Lower leg skin (tissue), 3 donors: ENCODE results near the gene MAGEB17.

Source experiments
- POLR2A ChIP-seq, 2 donors: fragments of 450-650 bp; IDR thresholded peaks; one replicate each; pipeline ENCODE4 v1.6.1; 2016 to 2017; ENCODE audit warnings: antibody characterized with exemption in 2 of 2, mild to moderate bottlenecking in 1 of 2, moderate library complexity in 1 of 2
- TF ChIP-seq, protein P1 (sequence below), 3 donors: fragments of 450-650 bp; IDR thresholded peaks; one replicate each; pipeline ENCODE4 v1.5.1; 2016; ENCODE audit warnings: antibody characterized with exemption in 3 of 3, mild to moderate bottlenecking in 3 of 3, moderate library complexity in 2 of 3

DNA sequence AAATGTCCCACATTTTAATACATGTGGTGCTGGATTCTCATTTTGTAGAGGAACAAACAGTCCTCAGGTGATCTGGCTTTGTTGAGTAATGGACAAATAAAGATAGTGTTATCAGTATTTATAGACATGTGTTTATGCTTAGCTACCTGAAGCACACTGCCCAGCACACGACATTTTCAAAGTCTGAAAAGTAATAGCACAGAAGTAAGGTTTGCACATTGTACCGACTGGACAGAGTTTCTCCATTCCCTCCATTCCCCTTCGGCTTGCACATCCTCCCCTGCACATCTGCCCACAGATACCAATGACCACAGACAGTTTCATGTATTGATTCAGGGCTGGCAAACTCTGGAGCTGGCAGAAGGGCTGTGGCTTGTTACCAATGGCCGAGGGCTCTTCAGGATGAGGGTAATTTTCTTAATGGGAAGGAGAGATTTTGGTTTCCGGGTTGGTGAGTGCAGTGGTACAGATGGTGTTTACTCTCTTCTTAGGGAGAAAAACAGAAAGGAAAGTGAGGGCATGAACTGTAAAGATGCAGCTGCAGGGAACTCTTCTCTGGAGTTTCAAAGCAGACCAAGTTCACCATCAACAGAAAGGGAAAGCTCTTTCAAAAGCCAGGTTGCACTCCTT is 41.6 kb upstream of the MAGEB17 start:
- TF ChIP-seq, protein P1, sequence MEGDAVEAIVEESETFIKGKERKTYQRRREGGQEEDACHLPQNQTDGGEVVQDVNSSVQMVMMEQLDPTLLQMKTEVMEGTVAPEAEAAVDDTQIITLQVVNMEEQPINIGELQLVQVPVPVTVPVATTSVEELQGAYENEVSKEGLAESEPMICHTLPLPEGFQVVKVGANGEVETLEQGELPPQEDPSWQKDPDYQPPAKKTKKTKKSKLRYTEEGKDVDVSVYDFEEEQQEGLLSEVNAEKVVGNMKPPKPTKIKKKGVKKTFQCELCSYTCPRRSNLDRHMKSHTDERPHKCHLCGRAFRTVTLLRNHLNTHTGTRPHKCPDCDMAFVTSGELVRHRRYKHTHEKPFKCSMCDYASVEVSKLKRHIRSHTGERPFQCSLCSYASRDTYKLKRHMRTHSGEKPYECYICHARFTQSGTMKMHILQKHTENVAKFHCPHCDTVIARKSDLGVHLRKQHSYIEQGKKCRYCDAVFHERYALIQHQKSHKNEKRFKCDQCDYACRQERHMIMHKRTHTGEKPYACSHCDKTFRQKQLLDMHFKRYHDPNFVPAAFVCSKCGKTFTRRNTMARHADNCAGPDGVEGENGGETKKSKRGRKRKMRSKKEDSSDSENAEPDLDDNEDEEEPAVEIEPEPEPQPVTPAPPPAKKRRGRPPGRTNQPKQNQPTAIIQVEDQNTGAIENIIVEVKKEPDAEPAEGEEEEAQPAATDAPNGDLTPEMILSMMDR (IDR thresholded peaks at IDR 0.05) = no peak
- TF ChIP-seq POLR2A (IDR thresholded peaks at IDR 0.05) = no peak
